COLO829 (cell line): ENCODE measurements around the gene FMO1.
"Not testable (repeated sequence)": the region's sequence is repeated elsewhere in the genome, so short reads cannot be mapped to it uniquely, and the experiment has no call there.

Experiments used
- DNase-seq: peaks from one replicate; pipeline ENCODE4 v3.0.0; 2012; ENCODE audit warnings: low spot score

FMO1 gene

DNA sequence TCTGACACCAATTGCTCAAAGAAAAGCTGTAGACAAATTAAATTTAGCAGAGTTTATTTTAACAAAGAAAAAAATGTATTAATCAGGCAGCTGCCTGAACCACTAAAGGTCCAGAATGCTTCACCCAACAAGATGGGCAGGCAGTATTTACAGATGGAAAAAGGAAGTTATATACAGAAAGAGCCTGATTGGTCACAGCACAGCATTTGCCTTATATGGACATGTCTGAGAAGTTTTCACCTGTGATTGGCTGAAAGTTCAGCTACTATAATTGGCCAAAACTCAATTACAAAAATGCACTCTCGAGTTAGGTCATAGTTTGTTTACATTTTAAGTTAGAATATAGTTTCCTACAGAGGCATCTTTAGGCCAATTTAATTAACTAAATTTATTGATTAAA, 15.1 kb upstream of the FMO1 start:
- DNase-seq = no peak

DNA sequence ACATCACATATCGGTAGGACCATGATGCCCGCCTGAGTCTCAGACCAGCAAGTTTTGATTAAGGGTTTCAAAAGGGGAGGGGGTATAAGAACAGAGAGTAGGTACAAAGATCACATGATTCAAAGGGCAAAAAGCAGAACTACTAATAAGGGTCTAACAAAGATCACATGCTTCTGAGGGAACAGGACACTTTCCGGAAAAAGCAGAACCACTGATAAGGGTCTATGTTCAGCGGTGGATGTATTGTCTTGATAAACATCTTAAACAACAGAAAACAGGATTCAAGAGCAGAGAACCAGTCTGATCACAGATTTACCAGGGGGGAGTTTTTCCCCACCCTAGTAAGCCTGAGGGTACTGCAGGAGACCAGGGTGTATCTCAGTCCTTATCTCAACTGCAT, 12.1 kb upstream of the FMO1 start:
- not testable (repeated sequence) for DNase-seq

GRCh38 chr1:171243878-171244277, 4.4 kb upstream of the FMO1 start:
- DNase-seq = no peak

GRCh38 chr1:171245458-171246064, 2.7 kb upstream of the FMO1 start:
- peak; percentile 91 for DNase-seq

DNA sequence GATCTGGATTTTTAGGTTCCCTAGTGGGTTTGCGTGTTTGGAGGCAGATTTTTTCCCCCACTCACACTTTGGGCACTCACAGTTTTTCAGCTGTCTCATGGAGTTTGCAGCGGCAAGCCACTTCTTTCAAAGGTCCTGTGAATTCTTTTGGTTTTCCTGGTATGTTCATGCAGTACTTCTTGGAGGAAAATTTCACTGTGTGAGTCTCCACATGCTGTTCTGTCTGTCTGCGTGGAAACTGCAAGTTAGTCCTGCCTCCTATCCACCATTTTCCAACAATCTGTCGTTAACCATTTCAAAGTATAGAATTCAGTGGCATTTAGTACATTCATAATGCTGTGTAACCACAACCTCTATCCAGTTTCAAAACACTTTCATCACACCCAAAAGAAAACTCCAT, 793 bp upstream of the FMO1 start:
- no peak for DNase-seq

- no peak for DNase-seq
These were observed 547 bp downstream of the FMO1 start for GRCh38 chr1:171248841-171249240.

- DNase-seq = no peak
These were observed 2.0 kb downstream of the FMO1 start for GRCh38 chr1:171250263-171250662.

DNA sequence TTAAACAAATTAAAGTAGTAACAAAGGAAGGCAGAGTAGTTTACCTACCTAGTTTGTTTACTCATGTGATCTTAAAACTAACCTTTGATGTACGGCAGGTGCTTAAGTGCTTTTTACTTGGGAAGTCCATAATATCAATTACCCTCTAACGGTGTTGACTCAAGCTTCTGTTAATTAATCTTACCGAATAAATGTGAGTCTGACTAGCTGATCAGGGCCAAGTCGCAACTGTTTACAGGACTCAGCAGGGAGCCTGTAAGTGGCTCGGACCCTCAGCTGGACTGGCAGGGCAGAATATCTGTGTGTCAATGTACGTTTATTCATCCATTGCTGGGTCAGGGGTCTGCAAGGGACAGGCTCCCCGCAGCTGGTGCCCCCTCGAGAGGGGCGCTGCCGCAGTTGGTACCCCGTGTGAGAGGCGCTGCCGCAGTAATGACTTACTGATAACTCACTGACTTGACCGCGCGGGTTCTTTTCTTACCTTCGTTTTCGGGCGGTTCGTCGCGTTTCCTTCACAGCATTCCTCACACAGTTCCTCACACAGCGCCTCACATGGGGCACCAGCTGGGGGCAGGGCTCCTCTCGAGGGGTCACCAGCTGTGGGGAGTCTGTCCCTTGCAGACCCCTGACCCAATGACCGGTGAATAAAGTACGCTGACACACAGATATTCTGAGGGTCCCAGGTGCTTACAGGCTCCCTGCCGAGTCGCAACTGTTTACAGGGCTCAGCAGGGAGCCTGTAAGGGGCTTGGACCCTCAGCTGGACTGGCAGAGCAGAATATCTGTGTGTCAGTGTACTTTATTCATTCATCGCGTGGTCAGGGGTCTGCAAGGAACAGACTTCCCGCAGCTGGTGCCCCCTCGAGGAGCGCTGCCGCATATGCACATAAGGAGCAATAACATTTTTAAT, 3.0 kb downstream of the FMO1 start:
- no peak for DNase-seq

DNA sequence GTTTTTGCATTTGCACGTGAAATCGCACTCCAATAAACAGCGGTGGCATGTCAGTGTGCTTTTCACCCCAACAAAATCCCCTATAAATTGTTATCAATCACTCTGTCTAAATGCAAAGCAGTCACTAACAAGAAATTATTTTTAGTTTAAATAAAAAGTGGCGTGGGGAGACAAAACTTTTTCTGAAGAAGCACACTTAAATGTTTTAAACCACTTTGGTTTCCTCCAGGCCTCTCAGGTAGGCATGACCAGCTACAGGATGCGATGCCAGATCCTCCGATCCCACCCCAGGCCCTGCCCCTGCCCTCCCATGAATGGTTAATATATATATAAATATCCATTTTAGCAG, 3.6 kb downstream of the FMO1 start:
- DNase-seq = no peak

DNA sequence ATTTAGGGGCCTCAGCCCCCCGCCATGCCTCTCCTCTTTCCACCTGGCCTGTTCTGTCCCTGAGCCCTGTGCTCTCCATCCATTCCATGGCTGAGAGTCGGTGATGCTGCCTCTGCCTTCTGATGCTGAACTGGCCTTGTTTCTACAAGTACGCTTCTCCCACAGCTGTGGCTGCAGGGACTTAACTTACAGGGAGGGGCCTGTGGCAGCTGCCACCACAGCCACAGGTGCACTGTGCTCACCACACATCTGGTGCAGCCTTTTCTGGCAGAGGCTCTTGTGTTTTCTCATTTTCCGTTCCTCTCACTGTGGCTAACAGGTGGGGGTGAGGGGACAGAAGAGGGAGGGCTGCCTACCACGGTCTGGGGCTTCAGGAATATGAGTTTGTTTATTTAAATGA, 4.2 kb downstream of the FMO1 start:
- no peak for DNase-seq

GRCh38 chr1:171254859-171255258, 6.6 kb downstream of the FMO1 start:
- no peak for DNase-seq

DNA sequence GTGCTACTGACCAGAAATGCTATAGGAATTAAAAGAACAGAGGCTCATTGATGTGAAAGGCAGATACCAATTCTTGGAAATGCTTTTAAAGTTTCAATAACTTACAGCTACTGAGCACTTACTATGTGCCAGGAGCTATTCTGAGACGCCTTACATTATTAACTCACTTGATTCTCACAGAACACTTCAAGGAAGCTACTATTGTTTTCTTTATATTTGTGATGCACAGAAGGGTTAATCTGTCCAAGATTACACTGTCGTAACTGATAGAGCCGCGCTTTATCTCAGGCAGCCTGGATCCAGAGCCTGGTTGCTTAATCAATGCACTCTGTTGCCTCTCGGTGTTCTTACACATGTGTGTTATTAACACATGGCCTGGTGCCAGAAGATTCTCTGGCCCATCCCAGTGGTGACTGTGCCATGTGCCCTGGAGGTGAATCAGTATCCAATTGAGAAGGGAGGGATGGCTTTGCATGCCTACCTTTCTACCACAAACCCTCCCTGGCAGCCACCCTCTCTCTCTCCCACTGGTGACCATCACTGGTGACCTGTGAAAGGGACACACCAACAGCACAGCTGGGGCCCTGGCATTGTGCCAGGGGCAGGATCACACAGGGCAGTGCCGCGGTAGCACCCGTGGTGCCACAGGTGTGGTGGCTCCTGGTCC, 8.8 kb downstream of the FMO1 start:
- DNase-seq = no peak

DNA sequence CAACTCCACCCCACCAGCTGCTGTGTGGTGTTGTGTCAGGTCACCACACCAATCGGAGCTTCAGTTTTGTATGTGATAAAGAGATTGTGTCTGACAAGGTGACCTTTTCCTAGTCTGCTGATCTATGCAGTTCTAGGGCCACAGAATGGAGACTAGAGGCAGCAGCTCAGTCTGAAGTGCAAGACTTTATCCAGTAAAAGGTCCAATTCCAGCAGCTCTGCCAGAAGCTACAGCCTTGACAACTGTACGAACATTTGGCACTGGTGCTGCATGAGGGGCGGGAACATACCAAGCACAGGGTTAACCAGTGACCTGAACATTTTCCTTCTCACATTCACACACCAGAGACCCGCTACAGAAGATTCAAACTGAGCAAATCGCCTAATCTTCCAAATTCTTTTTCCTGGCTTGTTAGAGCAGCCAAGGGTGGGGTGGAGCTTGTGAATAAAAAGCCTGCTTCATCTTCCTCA, 9.3 kb downstream of the FMO1 start:
- DNase-seq = no peak

- DNase-seq = no peak
These were observed 10.1 kb downstream of the FMO1 start for GRCh38 chr1:171258429-171258828.

GRCh38 chr1:171258943-171259342, 10.6 kb downstream of the FMO1 start:
- peak; percentile 71 for DNase-seq

- DNase-seq = no peak
These were observed 13.0 kb downstream of the FMO1 start for GRCh38 chr1:171261336-171261735.

DNA sequence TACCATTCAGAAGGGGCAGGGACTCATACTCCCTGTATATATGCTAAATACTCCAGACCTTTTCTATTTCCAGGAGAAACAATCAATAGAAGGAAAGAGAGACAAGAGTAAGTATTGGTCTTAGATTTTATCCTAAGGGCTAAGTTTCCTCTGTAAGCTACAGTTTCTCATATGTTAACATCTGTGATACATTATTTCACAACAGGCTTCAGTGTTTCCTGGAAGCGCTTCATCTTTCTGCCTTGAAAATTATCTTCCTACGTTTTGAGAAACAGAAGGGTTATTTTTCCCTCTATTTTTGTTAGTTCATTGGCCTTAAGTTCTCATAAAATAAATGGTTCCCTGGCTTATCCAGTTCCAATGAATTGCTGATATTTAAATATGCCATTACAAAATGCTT, 15.6 kb downstream of the FMO1 start:
- DNase-seq = no peak

- DNase-seq = no peak
These were observed 17.4 kb downstream of the FMO1 start for GRCh38 chr1:171265686-171266085.

- no peak for DNase-seq
These were observed 18.6 kb downstream of the FMO1 start for GRCh38 chr1:171266930-171267329.

- DNase-seq = no peak
These were observed 19.1 kb downstream of the FMO1 start for GRCh38 chr1:171267391-171267790.

DNA sequence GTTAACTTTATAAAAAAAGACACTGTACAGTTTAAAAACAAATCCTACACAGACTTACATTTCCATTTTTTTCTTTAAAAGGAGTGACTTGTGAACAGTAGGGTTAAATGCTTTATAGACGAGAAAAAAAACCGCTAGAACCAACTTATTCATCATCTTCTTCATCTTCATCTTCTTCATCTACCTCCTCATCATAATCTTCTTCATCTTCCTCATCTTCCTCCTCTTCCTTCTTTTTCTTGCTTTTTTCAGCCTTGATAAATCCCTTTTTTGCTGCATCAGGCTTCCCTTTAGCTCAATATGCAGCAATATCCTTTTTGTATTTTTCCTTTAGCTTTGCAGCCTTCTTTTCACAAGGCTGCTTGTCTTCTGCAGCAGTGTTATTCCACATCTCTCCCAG, 22.5 kb downstream of the FMO1 start:
- DNase-seq = no peak

DNA sequence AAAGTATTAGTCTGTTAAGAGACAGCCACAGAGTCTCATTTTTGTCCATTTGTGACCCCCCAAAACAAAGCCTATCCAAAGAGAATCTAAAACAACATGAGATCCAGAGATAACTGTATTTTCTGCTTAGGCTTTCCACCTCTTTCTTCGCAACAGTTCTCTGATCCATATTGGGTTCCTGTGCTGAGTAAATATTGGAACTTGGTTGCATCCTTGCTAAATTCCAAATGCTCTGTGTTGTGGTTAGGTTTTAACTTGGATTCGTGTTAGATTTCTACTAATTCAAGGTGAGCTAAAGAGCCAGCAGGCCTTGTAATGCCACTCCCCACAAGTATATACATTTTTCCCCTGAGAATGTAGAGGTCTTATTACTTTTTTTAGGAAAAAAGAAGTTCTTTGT, 29.2 kb downstream of the FMO1 start:
- DNase-seq = no peak

DNA sequence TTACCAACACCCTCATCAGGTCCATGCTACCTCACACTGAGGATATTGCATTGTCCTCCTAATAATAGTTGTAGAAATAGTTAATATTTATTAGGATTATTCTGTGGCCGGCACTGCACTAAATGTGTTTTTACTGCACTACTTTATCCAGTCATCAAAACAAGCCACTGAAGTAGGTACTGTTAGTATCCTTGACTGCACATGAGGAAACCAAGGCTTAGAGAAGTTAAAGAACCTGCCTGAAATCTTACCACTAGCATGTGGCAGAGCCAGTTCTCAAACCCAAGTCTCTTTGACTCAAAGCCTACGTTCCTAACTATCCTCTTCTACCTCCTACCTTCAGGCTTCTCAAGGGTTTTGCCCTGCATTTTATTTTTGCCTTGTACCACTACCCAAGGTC, 30.9 kb downstream of the FMO1 start:
- no peak for DNase-seq
